Activated CD4-positive, alpha-beta T cell treated with anti-CD3 and anti-CD28 coated beads for 4 hours (primary cell): ENCODE data around the gene SOX18.

Experiments used
- DNase-seq, 2 donors: peaks; one replicate each; pipeline ENCODE4 v3.0.0-alpha.2; 2020

Gene SOX18

GRCh38 chr20:64036346-64037198, 12.9 kb downstream of the SOX18 start:
- no peak for DNase-seq

- DNase-seq: no peak
Measured at GRCh38 chr20:64035933-64036345, 13.5 kb downstream of the SOX18 start, which contains the start of gene C20orf204. TSS of gene C20orf204 (plus strand) at chr20:64036182. CDS start at chr20:64036324, 142 bp downstream.

- no peak for DNase-seq
Measured at GRCh38 chr20:64035066-64035932, 14.1 kb downstream of the SOX18 start.

GRCh38 chr20:64033981-64034493, 15.4 kb downstream of the SOX18 start:
- DNase-seq: no peak

GRCh38 chr20:64032706-64033624, 16.5 kb downstream of the SOX18 start:
- DNase-seq: no peak

- no peak for DNase-seq
Measured at GRCh38 chr20:64031822-64032314, 17.6 kb downstream of the SOX18 start.

GRCh38 chr20:64030371-64031134, 18.9 kb downstream of the SOX18 start:
- no peak for DNase-seq

- no peak for DNase-seq
Measured at GRCh38 chr20:64029293-64030117, 19.9 kb downstream of the SOX18 start.

GRCh38 chr20:64027981-64028685, 21.3 kb downstream of the SOX18 start:
- no peak for DNase-seq

GRCh38 chr20:64025826-64026412, 23.5 kb downstream of the SOX18 start:
- DNase-seq: no peak

- no peak for DNase-seq
Measured at GRCh38 chr20:64025101-64025825, 24.2 kb downstream of the SOX18 start.

- no peak for DNase-seq
Measured at GRCh38 chr20:64024141-64024990, 25.1 kb downstream of the SOX18 start.

GRCh38 chr20:64023361-64024140, 25.9 kb downstream of the SOX18 start:
- DNase-seq: no peak

- DNase-seq: no peak
Measured at GRCh38 chr20:64022671-64023360, 26.6 kb downstream of the SOX18 start.

- no peak for DNase-seq
Measured at GRCh38 chr20:64021124-64021975, 28.1 kb downstream of the SOX18 start.
